Heart right ventricle (tissue), 16 donors: ENCODE measurements around the gene MYL3. TPM values are rescaled to one million over a fixed set of nuclear protein-coding genes. Genes with fewer than 3 reads are reported as not detected.
"Not testable (repeated sequence)": the region's sequence is repeated elsewhere in the genome, so short reads cannot be mapped to it uniquely, and the experiment has no call there.

ENCODE experiments used
- ATAC-seq, 8 donors: fragments of 200-7000 bp; cut with Tn5 transposase; one replicate each; pipeline ENCODE4 v1.9.1; 2020; ENCODE audit warnings: mild to moderate bottlenecking in 8 of 8, moderate library complexity in 8 of 8, moderate number of reproducible peaks in 1 of 8
- DNase-seq, 2 donors: peaks; one replicate each; pipeline ENCODE4 v3.0.0-alpha.2; 2020
- H3K27ac ChIP-seq, 10 donors: fragments of 200-600 bp; sonication (generic) in 2 of 10; one replicate each; pipeline versions ENCODE4 v1.5.0 to v1.8.0; 2020 to 2022; ENCODE audit warnings: mild to moderate bottlenecking in 3 of 10
- H3K27me3 ChIP-seq, 7 donors: fragments of 200-600 bp; one replicate each; pipeline ENCODE4 v1.8.0; 2021 to 2022; ENCODE audit warnings: mild to moderate bottlenecking in 2 of 7
- H3K36me3 ChIP-seq, 9 donors: fragments of 200-600 bp; sonication (generic) in 1 of 9; one replicate each; pipeline versions ENCODE4 v1.5.0 to v1.8.0; 2020 to 2022; ENCODE audit warnings: mild to moderate bottlenecking in 2 of 9
- H3K4me1 ChIP-seq, 9 donors: fragments of 200-600 bp; sonication (generic) in 1 of 9; one replicate each; pipeline versions ENCODE4 v1.5.0 to v1.8.0; 2020 to 2022; ENCODE audit warnings: mild to moderate bottlenecking in 4 of 9
- H3K4me3 ChIP-seq, 10 donors: fragments of 200-600 bp; sonication (generic) in 2 of 10; one replicate each; pipeline versions ENCODE4 v1.5.0 to v1.8.0; 2020 to 2022; ENCODE audit warnings: mild to moderate bottlenecking in 7 of 10, moderate library complexity in 2 of 10
- H3K9me3 ChIP-seq, 11 donors: fragments of 200-600 bp in 10 of 11; sonication (generic) in 2 of 11; one replicate each; pipeline versions ENCODE4 v1.5.0 to v1.8.0; 2013 to 2022; ENCODE audit warnings: mild to moderate bottlenecking in 2 of 11, control low read depth in 1 of 11, moderate library complexity in 1 of 11
- CTCF ChIP-seq, 9 donors: fragments of 200-600 bp; sonication (generic) in 2 of 9; IDR thresholded peaks; one replicate each; pipeline versions ENCODE4 v1.5.0 to v1.8.0; 2021 to 2022; ENCODE audit warnings: antibody characterized with exemption in 9 of 9, mild to moderate bottlenecking in 5 of 9, moderate library complexity in 1 of 9
- WGBS, 2 donors: extraction: QIAGEN DNeasy Blood & Tissue Kit; methylation state at CpG; one replicate each; pipeline ENCODE4 v1.1.7; 2013; ENCODE audit warnings: inconsistent platforms in 1 of 2; 5-methylcytosine and 5-hydroxymethylcytosine counted together
- intact Hi-C, 10 donors: fragments of 100-400 bp; cut with DNase I; formaldehyde crosslinking; loops; one replicate each; pipeline versions ENCODE4 v1.11.1 to v1.14.2; 2022
- polyA plus RNA-seq, 2 donors: library from polyadenylated mRNA; stranded (reverse); fragments of 200-250 nt; gene quantifications; one replicate each; pipeline ENCODE4 v1.2.3, GENCODE V29; 2013
- total RNA-seq, 10 donors: library from RNA; stranded (reverse); fragmentation: NEBNext Ultra II Directional in 3 of 10; extraction: Animal tissue kit (Norgen Biotek cat#: 25700) in 3 of 10; gene quantifications; one replicate each; pipeline versions ENCODE4 v1.2.1 to v1.2.4, GENCODE V29; 2021 to 2023
- donor health status: Arrhythmogenic right ventricular cardiomyopathy.
- donor health status: ischemic (EF 13 %, LVEDD 7.1; RV severe dilation, severe dysfunction).
- donor health status: healthy with polysubstance abuse.
- donor health status: DM: no; HTN: yes; CAD: no.
- donor health status: DM: no; HTN: no; CAD: no.
- donor health status: ischemic (EF 25% LVEDD 6.9; RV normal size, moderate dysfunction).
- donor health status: ischemic (EF 25% LVEDD 5.7; RV mildly dilated, moderate dysfunction).
- donor health status: healthy.
- donor health status: DM: yes; HTN: yes; CAD: no.
- donor health status: Ischemic cardiomyopathy.
- donor health status: ischemic (EF 35%, LVEDD 5.7; RV mildly dilated, moderate dysfunction).
- donor health status: nonischemic (EF 11% LVEDD 7.7; RV severe dilation, severe dysfunction).
- donor health status: DM: yes; HTN: yes; CAD: no.
- donor health status: PGD.
- donor health status: ischemic (EF 29% LVEDD 5.4; RV normal size, mild dysfunction).
- donor health status: nonischemic (EF 23%, LVEDD 6.1; RV moderate dilation, normal function).

MYL3 gene
- total and polyA plus RNA-seq, 12 donors = 5,377 to 9,904 (median 7,587) TPM

- 67 to 82% methylated on average over 2 of the region's 2 CpGs for WGBS, 2 donors
- no peaks in the 10 kb centered on the region for H3K27me3 ChIP-seq
- H3K9me3 ChIP-seq = no peaks in the 10 kb centered on the region
- H3K4me3 ChIP-seq = no peak overlapping the region
- peaks cover 0 to 69% (median 3%) of the 10 kb centered on the region in 9 donors for H3K36me3 ChIP-seq
- no peak overlapping the region for H3K27ac ChIP-seq
- ATAC-seq (no peak), DNase-seq (no peak)
- H3K4me1 ChIP-seq = peaks cover 0 to 16% (median 0%) of the 10 kb centered on the region in 9 donors
- intact Hi-C loops = loop anchor here in 1 of 10 donors (5.0 kb wide), 1 partner anchor 94 kb away; no protein-coding TSS in a partner anchor
- TF ChIP-seq CTCF (IDR thresholded peaks at IDR 0.05) = no peak
Observed at GRCh38 chr3:46830801-46831200, 32.4 kb downstream of the MYL3 start.

- Histone ChIP-seq H3K9me3 (no peaks in the 10 kb centered on the region), H3K4me3 (no peak overlapping the region), H3K27ac (no peak overlapping the region), H3K27me3 (no peaks in the 10 kb centered on the region), H3K4me1 (peaks cover 0 to 9% (median 0%) of the 10 kb centered on the region in 9 donors), H3K36me3 (peaks cover 0 to 64% (median 0%) of the 10 kb centered on the region in 9 donors)
- intact Hi-C loops = loop anchor here in 1 of 10 donors (5.0 kb wide), 1 partner anchor 92 kb away; no protein-coding TSS in a partner anchor
- no peak for TF ChIP-seq CTCF (IDR thresholded peaks at IDR 0.05)
- ATAC-seq (peak in 1 of 8 donors; percentile 2), DNase-seq (no peak)
- WGBS, 2 donors = 73 to 77% methylated on average over 4 of the region's 4 CpGs
Observed at GRCh38 chr3:46829699-46830208, 33.5 kb downstream of the MYL3 start.

GRCh38 chr3:46825450-46825849 lies 37.8 kb downstream of the MYL3 start:
- peaks cover 0 to 9% (median 0%) of the 10 kb centered on the region in 9 donors for H3K4me1 ChIP-seq
- H3K9me3 ChIP-seq = peaks cover 0 to 32% (median 0%) of the 10 kb centered on the region in 11 donors
- ATAC-seq (no peak), DNase-seq (no peak)
- no peaks in the 10 kb centered on the region for H3K27me3 ChIP-seq
- H3K36me3 ChIP-seq = peaks cover 0 to 64% (median 0%) of the 10 kb centered on the region in 9 donors
- no peak for TF ChIP-seq CTCF (IDR thresholded peaks at IDR 0.05)
- intact Hi-C loops = no loop called here
- 67 to 77% methylated on average over 2 of the region's 2 CpGs for WGBS, 2 donors
- no peak overlapping the region for H3K4me3 ChIP-seq
- no peak overlapping the region for H3K27ac ChIP-seq

- no peak for ATAC-seq
- H3K27me3 ChIP-seq = no peaks in the 10 kb centered on the region
- intact Hi-C loops = no loop called here
- no peak overlapping the region for H3K27ac ChIP-seq
- DNase-seq = no peak
- no peak for TF ChIP-seq CTCF (IDR thresholded peaks at IDR 0.05)
- H3K4me3 ChIP-seq = no peak overlapping the region
- peaks cover 0 to 9% (median 0%) of the 10 kb centered on the region in 9 donors for H3K4me1 ChIP-seq
- H3K9me3 ChIP-seq = peaks cover 0 to 33% (median 0%) of the 10 kb centered on the region in 11 donors
- 79 to 83% methylated on average over 2 of the region's 2 CpGs for WGBS, 2 donors
- peaks cover 0 to 63% (median 0%) of the 10 kb centered on the region in 9 donors for H3K36me3 ChIP-seq
Observed at GRCh38 chr3:46824211-46824970, 38.9 kb downstream of the MYL3 start.

GRCh38 chr3:46823314-46823713 lies 39.9 kb downstream of the MYL3 start:
- DNase-seq, intact Hi-C loops, H3K27me3 ChIP-seq, H3K4me1 ChIP-seq, H3K4me3 ChIP-seq, H3K27ac ChIP-seq: not testable (repeated sequence)
- H3K9me3 ChIP-seq = peaks cover 0 to 33% (median 0%) of the 10 kb centered on the region in 11 donors
- H3K36me3 ChIP-seq = peaks cover 0 to 58% (median 0%) of the 10 kb centered on the region in 9 donors
- peak in 2 of 8 donors; percentile 22 to 38 for ATAC-seq
